ENCODE measurements around the gene LPCAT2.

The LPCAT2 gene

GRCh38 chr16:55474821-55475220 lies 34.1 kb upstream of the LPCAT2 start:
- DNase-seq = no peak
- no peak for ATAC-seq (replicated peaks)
- H3K27me3 Mint-ChIP-seq = peaks cover 30 to 55% of the 10 kb centered on the region in 2 donors
- no peaks in the 10 kb centered on the region for H3K9me3 Mint-ChIP-seq
- no peak overlapping the region for H3K4me3 Mint-ChIP-seq
- no peaks in the 10 kb centered on the region for H3K4me1 Mint-ChIP-seq (ENCODE audit: low read depth in 2 of 2)
- H3K36me3 Mint-ChIP-seq (ENCODE audit: insufficient read depth) = no peaks in the 10 kb centered on the region
- H3K27ac Mint-ChIP-seq = no peak overlapping the region

DNA sequence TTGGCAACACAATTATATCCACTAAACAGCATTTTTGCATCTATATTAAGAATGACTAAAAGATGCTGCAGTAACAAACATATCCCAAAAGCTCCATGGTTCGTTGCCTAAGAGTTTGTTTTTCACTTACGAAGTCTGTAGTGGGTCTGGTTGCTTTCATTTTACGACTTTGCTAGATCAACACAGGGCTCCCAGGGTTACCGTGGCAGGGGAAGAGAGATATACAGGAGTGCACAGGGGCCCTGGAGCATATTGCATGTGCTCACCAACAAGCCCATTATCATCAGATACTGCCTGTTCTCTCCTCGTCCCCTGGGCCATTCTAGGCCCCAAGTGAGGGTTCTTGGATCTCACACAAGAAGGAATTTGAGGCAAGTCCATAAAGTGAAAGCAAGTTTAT lies 33.0 kb upstream of the LPCAT2 start:
- no peak for DNase-seq
- Mint-ChIP-seq H3K4me1 (ENCODE audit: low read depth in 2 of 2) (no peaks in the 10 kb centered on the region), H3K27ac (no peak overlapping the region), H3K36me3 (ENCODE audit: insufficient read depth) (no peaks in the 10 kb centered on the region), H3K27me3 (peaks cover 38 to 66% of the 10 kb centered on the region in 2 donors), H3K9me3 (no peaks in the 10 kb centered on the region), H3K4me3 (no peak overlapping the region)
- no peak for ATAC-seq (replicated peaks)

DNA sequence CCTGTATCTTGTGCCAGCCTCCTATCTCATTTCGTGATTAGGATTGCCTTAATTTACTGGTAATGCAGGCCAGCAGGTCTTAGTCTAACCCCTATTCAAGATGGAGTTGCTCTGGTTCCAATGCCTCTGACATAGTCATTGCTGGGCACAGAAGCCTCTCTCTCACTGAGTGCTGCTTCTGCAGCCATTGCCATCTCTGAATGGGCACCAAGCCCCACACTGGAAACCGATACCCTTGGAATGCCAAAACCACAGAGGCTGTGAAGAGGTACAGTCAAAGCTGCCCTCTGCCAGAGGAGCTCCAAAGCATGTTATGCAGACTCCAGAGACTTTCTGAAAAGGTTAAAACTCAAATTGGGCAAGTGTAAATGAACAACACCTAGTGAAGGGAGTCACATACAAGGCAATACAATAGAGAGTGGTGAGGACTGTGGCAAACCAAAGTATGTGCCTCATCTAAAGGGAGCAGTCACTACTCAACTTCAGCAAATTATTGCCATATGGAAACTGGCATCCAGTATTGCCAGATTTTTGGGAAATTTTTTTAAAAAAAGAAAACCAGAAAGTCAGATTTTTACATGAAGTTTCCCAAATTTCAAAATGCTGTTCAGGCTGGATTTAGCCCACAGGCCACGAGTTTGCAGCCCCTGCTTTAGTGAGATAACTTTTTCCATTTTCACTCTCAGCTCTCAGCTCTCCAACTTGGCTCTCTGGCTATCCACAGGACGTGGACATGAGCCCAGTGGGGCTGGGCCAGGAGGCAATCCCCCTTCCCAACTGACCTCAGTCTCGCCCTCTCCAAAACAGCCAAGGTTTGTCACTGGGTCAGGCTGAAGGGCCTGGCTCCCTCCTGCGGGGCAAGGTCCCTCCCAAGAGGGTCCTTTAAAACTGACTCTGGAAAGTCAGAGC lies 32.0 kb upstream of the LPCAT2 start:
- DNase-seq (no peak), ATAC-seq (replicated peaks) (no peak)
- no peaks in the 10 kb centered on the region for H3K36me3 Mint-ChIP-seq (ENCODE audit: insufficient read depth)
- no peaks in the 10 kb centered on the region for H3K4me1 Mint-ChIP-seq (ENCODE audit: low read depth in 2 of 2)
- H3K27ac Mint-ChIP-seq = no peak overlapping the region
- no peak overlapping the region for H3K4me3 Mint-ChIP-seq
- peaks cover 40 to 69% of the 10 kb centered on the region in 2 donors for H3K27me3 Mint-ChIP-seq
- H3K9me3 Mint-ChIP-seq = no peaks in the 10 kb centered on the region

DNA sequence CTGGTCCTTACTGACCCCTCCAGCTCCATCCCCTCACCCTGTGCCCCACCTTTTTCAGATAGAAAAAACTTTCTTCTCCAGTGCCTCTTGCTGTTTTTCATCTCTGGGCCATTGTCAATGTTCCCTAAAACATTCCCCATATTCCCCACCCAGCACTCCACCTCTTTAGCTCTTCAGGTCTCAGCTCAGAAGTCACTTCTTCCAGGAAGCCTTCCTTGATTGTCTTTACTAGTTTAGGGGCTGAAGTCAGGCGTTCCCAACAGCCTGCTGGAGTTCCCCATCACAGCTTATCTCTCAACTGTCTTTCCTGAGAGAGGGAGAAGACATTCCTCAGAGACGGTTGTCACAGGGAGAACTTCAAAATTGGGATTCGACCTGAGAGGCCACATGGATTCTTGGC lies 31.1 kb upstream of the LPCAT2 start:
- no peak overlapping the region for H3K27ac Mint-ChIP-seq
- ATAC-seq (replicated peaks) (no peak), DNase-seq (no peak)
- no peaks in the 10 kb centered on the region for H3K9me3 Mint-ChIP-seq
- H3K36me3 Mint-ChIP-seq (ENCODE audit: insufficient read depth) = no peaks in the 10 kb centered on the region
- peaks cover 40 to 69% of the 10 kb centered on the region in 2 donors for H3K27me3 Mint-ChIP-seq
- H3K4me3 Mint-ChIP-seq = no peak overlapping the region
- H3K4me1 Mint-ChIP-seq (ENCODE audit: low read depth in 2 of 2) = no peaks in the 10 kb centered on the region

DNA sequence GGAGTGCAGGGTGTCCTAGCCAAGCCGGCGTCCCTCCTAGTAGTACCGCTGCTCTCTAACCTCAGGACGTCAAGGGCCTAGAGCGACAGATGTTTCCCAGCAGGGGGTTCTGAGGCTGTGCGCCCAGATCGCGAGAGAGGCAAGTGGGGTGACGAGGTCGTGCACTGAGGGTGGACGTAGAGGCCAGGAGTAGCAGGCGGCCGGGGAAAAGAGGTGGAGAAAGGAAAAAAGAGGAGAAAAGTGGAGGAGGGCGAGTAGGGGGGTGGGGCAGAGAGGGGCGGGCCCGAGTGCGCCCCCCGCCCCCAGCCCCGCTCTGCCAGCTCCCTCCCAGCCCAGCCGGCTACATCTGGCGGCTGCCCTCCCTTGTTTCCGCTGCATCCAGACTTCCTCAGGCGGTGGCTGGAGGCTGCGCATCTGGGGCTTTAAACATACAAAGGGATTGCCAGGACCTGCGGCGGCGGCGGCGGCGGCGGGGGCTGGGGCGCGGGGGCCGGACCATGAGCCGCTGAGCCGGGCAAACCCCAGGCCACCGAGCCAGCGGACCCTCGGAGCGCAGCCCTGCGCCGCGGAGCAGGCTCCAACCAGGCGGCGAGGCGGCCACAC lies 29.9 kb upstream of the LPCAT2 start, which contains the start of gene MMP2:
Gene MMP2, plus strand, starts transcription at position 372 of the 603 bp plus-strand sequence. CDS start 282 bp downstream, outside the sequence.
- DNase-seq (no peak), ATAC-seq (replicated peaks) (no peak)
- Mint-ChIP-seq H3K4me3 (no peak within 1 kb of the TSS), H3K27ac (no peak within 1 kb of the TSS), H3K4me1 (ENCODE audit: low read depth in 2 of 2) (no peaks in the 10 kb centered on the region), H3K36me3 (ENCODE audit: insufficient read depth) (no peaks in the 10 kb centered on the region), H3K9me3 (no peaks in the 10 kb centered on the region), H3K27me3 (peaks cover 43 to 68% of the 10 kb centered on the region in 2 donors)

DNA sequence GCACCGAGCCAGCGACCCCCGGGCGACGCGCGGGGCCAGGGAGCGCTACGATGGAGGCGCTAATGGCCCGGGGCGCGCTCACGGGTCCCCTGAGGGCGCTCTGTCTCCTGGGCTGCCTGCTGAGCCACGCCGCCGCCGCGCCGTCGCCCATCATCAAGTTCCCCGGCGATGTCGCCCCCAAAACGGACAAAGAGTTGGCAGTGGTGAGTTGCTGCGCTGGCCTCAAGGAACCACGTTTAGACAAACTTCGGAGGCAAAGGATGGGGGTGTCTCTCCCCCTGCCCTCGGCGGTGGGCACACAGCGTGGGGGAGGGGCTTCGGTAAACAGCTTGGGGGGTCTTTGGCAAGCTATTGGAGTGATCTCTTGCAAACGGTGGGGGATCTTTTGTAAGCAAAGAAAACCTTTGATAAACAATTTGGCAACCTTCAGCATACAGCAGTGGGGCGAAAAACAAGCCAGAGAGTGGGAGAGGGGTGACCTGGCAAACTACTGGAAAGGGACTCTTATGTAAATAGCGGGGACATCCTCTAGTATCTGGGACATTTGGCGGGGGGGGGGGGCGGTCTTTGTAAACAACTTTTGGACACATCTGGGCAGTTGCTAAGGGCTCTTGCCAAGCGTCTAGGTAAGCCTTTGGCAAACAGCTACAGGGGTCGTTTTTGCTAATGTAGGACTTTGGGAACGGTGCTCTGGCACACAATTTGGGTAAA lies 29.3 kb upstream of the LPCAT2 start:
- H3K27me3 Mint-ChIP-seq = peaks cover 45 to 62% of the 10 kb centered on the region in 2 donors
- no peaks in the 10 kb centered on the region for H3K9me3 Mint-ChIP-seq
- H3K4me1 Mint-ChIP-seq (ENCODE audit: low read depth in 2 of 2) = no peaks in the 10 kb centered on the region
- no peak overlapping the region for H3K4me3 Mint-ChIP-seq
- no peaks in the 10 kb centered on the region for H3K36me3 Mint-ChIP-seq (ENCODE audit: insufficient read depth)
- DNase-seq (no peak), ATAC-seq (replicated peaks) (no peak)
- no peak overlapping the region for H3K27ac Mint-ChIP-seq

- Mint-ChIP-seq H3K9me3 (no peaks in the 10 kb centered on the region), H3K4me1 (ENCODE audit: low read depth in 2 of 2) (no peaks in the 10 kb centered on the region), H3K4me3 (no peak overlapping the region), H3K36me3 (ENCODE audit: insufficient read depth) (no peaks in the 10 kb centered on the region), H3K27me3 (peaks cover 45 to 60% of the 10 kb centered on the region in 2 donors), H3K27ac (no peak overlapping the region)
- no peak for DNase-seq
- ATAC-seq (replicated peaks) = no peak
These were observed 28.6 kb upstream of the LPCAT2 start for GRCh38 chr16:55480228-55480655.

GRCh38 chr16:55481023-55481422 lies 27.8 kb upstream of the LPCAT2 start:
- no peak for DNase-seq
- Mint-ChIP-seq H3K4me1 (ENCODE audit: low read depth in 2 of 2) (no peaks in the 10 kb centered on the region), H3K9me3 (no peaks in the 10 kb centered on the region), H3K27me3 (peaks cover 45 to 52% of the 10 kb centered on the region in 2 donors), H3K4me3 (no peak overlapping the region), H3K36me3 (ENCODE audit: insufficient read depth) (no peaks in the 10 kb centered on the region), H3K27ac (no peak overlapping the region)
- no peak for ATAC-seq (replicated peaks)

DNA sequence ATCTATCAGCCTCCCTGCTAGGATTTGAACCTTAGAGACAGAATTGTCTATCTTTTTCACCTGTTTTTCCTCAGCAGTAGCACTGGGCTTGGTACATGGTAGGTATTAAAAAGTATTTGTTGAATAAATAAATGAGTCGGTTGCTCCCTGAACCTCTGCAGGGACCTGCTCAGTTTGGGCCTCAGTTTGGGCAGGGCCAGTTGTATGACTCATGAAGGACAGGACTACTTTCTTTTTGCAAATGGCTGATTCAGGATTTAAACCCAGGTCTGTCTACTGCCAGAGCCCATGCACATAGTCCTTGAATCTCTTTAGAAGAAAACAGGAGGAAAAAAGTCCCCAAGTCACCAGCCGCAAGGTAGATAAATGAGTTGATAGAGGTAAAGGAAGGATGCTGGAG lies 26.8 kb upstream of the LPCAT2 start:
- ATAC-seq (replicated peaks) (no peak), DNase-seq (no peak)
- H3K36me3 Mint-ChIP-seq (ENCODE audit: insufficient read depth) = no peaks in the 10 kb centered on the region
- no peaks in the 10 kb centered on the region for H3K4me1 Mint-ChIP-seq (ENCODE audit: low read depth in 2 of 2)
- H3K27me3 Mint-ChIP-seq = peaks cover 39 to 42% of the 10 kb centered on the region in 2 donors
- H3K27ac Mint-ChIP-seq = no peak overlapping the region
- no peak overlapping the region for H3K4me3 Mint-ChIP-seq
- no peaks in the 10 kb centered on the region for H3K9me3 Mint-ChIP-seq

DNA sequence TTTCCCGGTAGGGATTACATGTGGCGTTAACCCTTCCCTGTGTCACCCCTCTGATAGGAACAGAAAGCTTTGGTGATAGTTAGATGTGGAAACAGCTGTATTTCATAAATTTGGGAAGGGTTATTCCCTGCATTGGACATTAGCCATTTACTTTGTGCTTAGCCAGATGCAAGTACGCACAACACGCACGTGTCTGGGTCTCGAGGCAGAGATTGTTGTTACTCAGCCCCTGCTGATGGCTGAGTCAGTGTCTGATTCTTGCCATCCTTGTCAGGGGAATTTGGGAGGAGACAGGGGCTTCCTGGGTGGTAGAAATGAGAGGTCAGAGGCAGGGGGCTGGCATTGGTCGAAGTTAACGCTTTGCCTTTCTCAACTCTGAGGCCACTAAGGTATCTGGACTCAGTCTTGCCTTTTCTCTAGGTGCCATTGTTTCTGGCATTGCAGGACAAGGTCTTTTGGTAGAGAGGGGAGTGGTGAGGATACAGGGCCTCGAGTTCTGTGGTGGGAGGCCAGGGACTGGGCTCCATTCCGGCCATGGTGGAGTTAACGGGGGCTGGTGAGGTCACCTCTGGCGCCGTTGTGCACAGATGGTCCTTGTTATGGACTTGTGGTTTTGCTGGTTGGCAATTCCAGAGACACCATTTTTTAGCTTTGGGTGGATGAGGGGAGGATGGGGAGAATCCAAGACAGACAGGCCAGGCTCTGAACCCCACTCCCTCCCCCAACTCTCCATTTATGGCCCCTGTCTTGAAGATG lies 21.6 kb upstream of the LPCAT2 start:
- no peak for ATAC-seq (replicated peaks)
- Mint-ChIP-seq H3K4me1 (ENCODE audit: low read depth in 2 of 2) (no peaks in the 10 kb centered on the region), H3K36me3 (ENCODE audit: insufficient read depth) (peaks cover 3% of the 10 kb centered on the region), H3K27me3 (peaks cover 11 to 20% of the 10 kb centered on the region in 2 donors), H3K9me3 (no peaks in the 10 kb centered on the region), H3K4me3 (no peak overlapping the region), H3K27ac (no peak overlapping the region)
- DNase-seq = no peak

- Mint-ChIP-seq H3K4me3 (no peak overlapping the region), H3K27ac (no peak overlapping the region), H3K4me1 (ENCODE audit: low read depth in 2 of 2) (no peaks in the 10 kb centered on the region), H3K27me3 (peaks cover 11 to 20% of the 10 kb centered on the region in 2 donors), H3K9me3 (no peaks in the 10 kb centered on the region), H3K36me3 (ENCODE audit: insufficient read depth) (peaks cover 3% of the 10 kb centered on the region)
- DNase-seq (no peak), ATAC-seq (replicated peaks) (no peak)
These were observed 20.6 kb upstream of the LPCAT2 start for GRCh38 chr16:55488306-55488705.

DNA sequence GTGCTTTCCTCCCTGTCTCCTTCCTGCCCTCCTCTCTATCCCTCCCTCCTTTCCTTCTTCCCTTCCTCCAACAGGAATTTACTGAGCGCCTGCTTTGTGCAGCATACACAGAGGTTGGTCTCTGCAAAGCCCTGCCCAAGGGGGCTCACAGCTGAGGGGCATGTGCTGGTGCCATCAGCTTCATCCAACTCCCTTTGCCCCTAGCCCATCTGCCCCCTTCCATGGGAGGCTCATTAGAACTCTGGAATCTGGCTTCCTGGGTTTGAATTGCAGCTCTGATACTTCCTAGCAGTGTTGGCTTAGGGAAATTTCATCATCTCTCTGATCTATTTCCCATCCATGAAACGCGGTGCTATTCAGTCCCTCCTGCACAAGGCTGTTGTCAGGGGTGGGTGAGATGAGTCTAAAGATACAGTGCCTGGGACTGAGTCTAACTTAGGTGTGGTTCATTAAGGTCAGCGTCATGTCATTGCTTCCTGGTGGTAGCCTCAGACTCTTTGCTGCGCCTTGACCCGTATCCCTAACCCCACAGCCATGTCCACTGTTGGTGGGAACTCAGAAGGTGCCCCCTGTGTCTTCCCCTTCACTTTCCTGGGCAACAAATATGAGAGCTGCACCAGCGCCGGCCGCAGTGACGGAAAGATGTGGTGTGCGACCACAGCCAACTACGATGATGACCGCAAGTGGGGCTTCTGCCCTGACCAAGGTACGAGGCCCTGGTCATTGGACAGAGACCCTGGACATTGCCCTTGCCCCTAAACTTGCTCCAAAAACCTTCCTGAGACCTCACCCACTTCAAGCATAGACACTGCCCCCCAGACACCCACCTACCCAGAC lies 19.5 kb upstream of the LPCAT2 start:
- Mint-ChIP-seq H3K4me3 (no peak overlapping the region), H3K36me3 (ENCODE audit: insufficient read depth) (peaks cover 3% of the 10 kb centered on the region), H3K9me3 (no peaks in the 10 kb centered on the region), H3K27me3 (peaks cover 6 to 20% of the 10 kb centered on the region in 2 donors), H3K4me1 (ENCODE audit: low read depth in 2 of 2) (no peaks in the 10 kb centered on the region), H3K27ac (no peak overlapping the region)
- no peak for DNase-seq
- no peak for ATAC-seq (replicated peaks)

Data from effector memory CD8-positive, alpha-beta T cell (primary cell).